ENCODE results near the gene MXRA5.
"Not testable (repeated sequence)": the region's sequence is repeated elsewhere in the genome, so short reads cannot be mapped to it uniquely, and the experiment has no call there.

Gene MXRA5

DNA sequence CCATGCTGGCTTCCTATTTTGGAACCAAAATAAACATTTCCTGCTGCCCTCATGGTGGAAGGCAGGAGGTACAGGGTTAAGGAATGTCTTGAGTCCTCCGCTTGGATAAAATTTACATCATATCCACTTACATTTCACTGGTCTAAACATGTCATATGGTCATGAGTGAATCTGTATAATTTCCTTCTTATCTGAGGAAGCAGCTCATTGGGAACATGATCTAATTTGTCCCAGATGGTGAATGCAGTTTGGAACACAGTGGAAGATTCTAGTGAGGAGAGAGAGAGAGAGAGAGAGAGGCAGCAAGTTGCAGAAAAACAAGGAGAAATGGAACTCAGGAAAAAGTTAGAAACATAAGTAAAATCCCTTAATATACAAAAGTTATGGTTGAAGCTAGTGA lies 46.8 kb downstream of the MXRA5 start:
- Mint-ChIP-seq H3K36me3 (ENCODE audit: low read depth) (no peaks in the 10 kb centered on the region), H3K9me3 (no peaks in the 10 kb centered on the region), H3K4me3 (no peak overlapping the region), H3K27me3 (no peaks in the 10 kb centered on the region), H3K4me1 (ENCODE audit: low read depth) (no peaks in the 10 kb centered on the region), H3K27ac (no peak overlapping the region)
- intact Hi-C loops (cut with micrococcal nuclease), result no loop called here

DNA sequence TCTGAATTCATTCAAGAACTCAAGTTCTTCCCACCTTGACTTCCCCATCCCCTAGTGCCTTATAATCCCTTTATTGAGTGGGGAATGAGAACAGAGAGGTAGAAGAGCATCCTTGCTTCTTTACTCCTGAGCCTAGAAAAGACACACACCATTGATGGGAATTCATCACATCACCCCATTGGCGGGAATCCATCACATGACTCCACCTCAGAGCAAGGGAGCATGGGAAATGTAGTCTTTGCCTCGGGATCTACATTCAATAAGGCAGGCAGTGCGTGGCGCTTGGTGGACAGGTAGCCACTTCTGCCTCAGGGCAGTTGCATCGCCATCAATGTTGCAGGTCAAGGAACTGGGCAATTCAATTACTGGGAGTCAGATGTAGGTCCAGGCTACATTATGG lies 50.7 kb downstream of the MXRA5 start:
- no peaks in the 10 kb centered on the region for H3K4me1 Mint-ChIP-seq (ENCODE audit: low read depth)
- H3K36me3 Mint-ChIP-seq (ENCODE audit: low read depth), result no peaks in the 10 kb centered on the region
- no peaks in the 10 kb centered on the region for H3K9me3 Mint-ChIP-seq
- H3K4me3 Mint-ChIP-seq, result no peak overlapping the region
- no peak overlapping the region for H3K27ac Mint-ChIP-seq
- intact Hi-C loops (cut with micrococcal nuclease), result no loop called here
- H3K27me3 Mint-ChIP-seq, result no peaks in the 10 kb centered on the region

DNA sequence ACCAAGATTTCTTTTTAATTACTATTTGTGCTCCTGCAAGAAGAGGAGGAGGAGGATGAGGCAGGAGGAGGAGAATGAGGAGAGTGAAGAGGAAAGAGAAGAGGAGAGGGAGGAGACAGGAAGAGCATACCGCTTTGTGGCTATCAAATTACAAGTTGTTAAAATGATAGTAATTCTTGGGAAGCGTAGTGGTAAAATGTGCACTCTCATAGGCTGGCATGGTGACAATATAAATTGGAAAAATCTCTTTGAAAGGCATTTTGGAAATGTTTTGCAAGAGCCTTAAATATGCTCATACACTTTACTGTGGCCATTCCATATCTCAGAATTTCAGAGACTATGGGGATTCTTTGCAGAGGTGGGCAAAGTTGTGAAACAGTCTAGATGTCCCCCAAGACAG lies 53.2 kb downstream of the MXRA5 start:
- intact Hi-C loops (cut with micrococcal nuclease), result no loop called here
- H3K4me3 Mint-ChIP-seq, result no peak overlapping the region
- no peaks in the 10 kb centered on the region for H3K27me3 Mint-ChIP-seq
- H3K4me1 Mint-ChIP-seq (ENCODE audit: low read depth), result no peaks in the 10 kb centered on the region
- H3K36me3 Mint-ChIP-seq (ENCODE audit: low read depth), result no peaks in the 10 kb centered on the region
- no peak overlapping the region for H3K27ac Mint-ChIP-seq
- H3K9me3 Mint-ChIP-seq, result no peaks in the 10 kb centered on the region

GRCh38 chrX:3290561-3290960 lies 55.9 kb downstream of the MXRA5 start:
- Mint-ChIP-seq H3K27me3 (no peaks in the 10 kb centered on the region), H3K36me3 (ENCODE audit: low read depth) (no peaks in the 10 kb centered on the region), H3K4me1 (ENCODE audit: low read depth) (no peaks in the 10 kb centered on the region), H3K4me3 (no peak overlapping the region), H3K9me3 (no peaks in the 10 kb centered on the region), H3K27ac (no peak overlapping the region)
- intact Hi-C loops (cut with micrococcal nuclease), result no loop called here

GRCh38 chrX:3286196-3286945 lies 60.1 kb downstream of the MXRA5 start:
- no peaks in the 10 kb centered on the region for H3K9me3 Mint-ChIP-seq
- intact Hi-C loops (cut with micrococcal nuclease), result no loop called here
- H3K27me3 Mint-ChIP-seq, result no peaks in the 10 kb centered on the region
- H3K36me3 Mint-ChIP-seq (ENCODE audit: low read depth), result no peaks in the 10 kb centered on the region
- no peak overlapping the region for H3K27ac Mint-ChIP-seq
- no peaks in the 10 kb centered on the region for H3K4me1 Mint-ChIP-seq (ENCODE audit: low read depth)
- H3K4me3 Mint-ChIP-seq, result no peak overlapping the region

DNA sequence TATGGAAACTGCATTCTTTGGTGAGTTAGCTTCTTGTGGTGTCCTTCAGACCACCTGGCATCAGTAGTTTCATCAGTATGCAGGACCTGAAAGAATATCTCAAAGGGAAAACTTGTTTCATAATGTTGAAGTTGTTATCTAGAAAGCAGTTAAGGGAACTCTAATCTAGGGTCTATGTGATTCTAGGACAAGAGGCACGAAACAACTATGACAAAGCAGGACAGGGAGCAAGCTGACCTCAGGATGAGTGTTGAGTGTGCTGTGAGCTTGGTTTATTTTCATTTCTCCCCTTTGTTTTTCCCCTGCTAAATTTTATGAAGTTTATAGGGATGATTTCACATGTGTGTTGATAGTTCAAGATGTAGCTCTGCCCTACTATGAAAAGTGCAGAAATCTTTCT lies 65.7 kb downstream of the MXRA5 start:
- H3K4me3 Mint-ChIP-seq, result no peak overlapping the region

GRCh38 chrX:3273668-3274067 lies 72.8 kb downstream of the MXRA5 start:
- H3K9me3 Mint-ChIP-seq; H3K4me3 Mint-ChIP-seq; intact Hi-C loops (cut with micrococcal nuclease); H3K36me3 Mint-ChIP-seq (ENCODE audit: low read depth); H3K27ac Mint-ChIP-seq: not testable (repeated sequence)
- Mint-ChIP-seq H3K27me3 (peaks cover 11% of the 10 kb centered on the region), H3K4me1 (ENCODE audit: low read depth) (peaks cover 16% of the 10 kb centered on the region)

More for the DNA sequence above, 65.7 kb downstream of the MXRA5 start:
- Mint-ChIP-seq H3K4me1 (ENCODE audit: low read depth) (no peaks in the 10 kb centered on the region), H3K9me3 (peaks cover 19% of the 10 kb centered on the region), H3K27ac (no peak overlapping the region), H3K36me3 (ENCODE audit: low read depth) (no peaks in the 10 kb centered on the region), H3K27me3 (no peaks in the 10 kb centered on the region)
- intact Hi-C loops (cut with micrococcal nuclease), result no loop called here

DNA sequence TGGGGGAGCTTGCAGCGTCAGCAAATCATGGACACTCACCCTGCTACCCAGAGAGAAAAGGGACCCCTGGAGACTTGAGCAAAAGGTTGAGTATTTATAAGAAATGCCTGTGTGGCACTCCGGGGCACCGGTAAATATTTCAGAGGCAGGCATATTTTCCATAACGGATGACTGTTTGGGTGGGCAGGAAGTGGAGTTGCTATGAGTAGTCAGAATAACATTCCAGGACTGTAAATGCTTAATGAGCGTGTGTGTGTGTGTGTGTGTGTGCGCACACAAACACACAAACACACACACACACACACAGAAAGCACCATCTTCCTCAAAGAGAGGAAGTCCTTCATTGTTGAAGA lies 74.6 kb downstream of the MXRA5 start:
- H3K27ac Mint-ChIP-seq, result no peak overlapping the region
- no peak overlapping the region for H3K4me3 Mint-ChIP-seq
- no peaks in the 10 kb centered on the region for H3K9me3 Mint-ChIP-seq
- intact Hi-C loops (cut with micrococcal nuclease), result no loop called here
- H3K27me3 Mint-ChIP-seq, result peaks cover 11% of the 10 kb centered on the region
- H3K4me1 Mint-ChIP-seq (ENCODE audit: low read depth), result peaks cover 16% of the 10 kb centered on the region
- no peaks in the 10 kb centered on the region for H3K36me3 Mint-ChIP-seq (ENCODE audit: low read depth)

- Mint-ChIP-seq H3K4me3 (no peak overlapping the region), H3K27me3 (peaks cover 11% of the 10 kb centered on the region), H3K36me3 (ENCODE audit: low read depth) (no peaks in the 10 kb centered on the region), H3K27ac (no peak overlapping the region), H3K4me1 (ENCODE audit: low read depth) (peaks cover 16% of the 10 kb centered on the region), H3K9me3 (no peaks in the 10 kb centered on the region)
- intact Hi-C loops (cut with micrococcal nuclease), result no loop called here
Observed at GRCh38 chrX:3271183-3271833, 75.1 kb downstream of the MXRA5 start.

DNA sequence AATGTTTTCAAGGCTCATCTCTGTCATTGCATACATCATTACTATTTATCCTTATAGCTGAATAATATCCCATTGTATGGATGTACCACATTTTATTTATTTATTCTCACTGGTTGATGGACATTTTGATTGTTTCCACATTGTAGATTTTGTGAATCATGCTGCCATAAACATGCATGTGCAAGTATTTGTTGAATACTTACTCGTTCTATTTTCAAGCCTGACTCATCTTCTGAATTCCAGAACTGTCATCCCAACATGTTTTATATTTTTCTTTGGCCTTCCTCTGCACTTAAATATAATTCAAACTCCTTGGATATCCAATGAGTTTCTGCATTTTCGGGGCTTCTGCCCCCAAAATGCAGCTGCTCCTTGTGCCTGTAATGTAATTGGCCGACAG lies 77.6 kb downstream of the MXRA5 start:
- H3K27ac Mint-ChIP-seq, result no peak overlapping the region
- intact Hi-C loops (cut with micrococcal nuclease), result no loop called here
- no peaks in the 10 kb centered on the region for H3K9me3 Mint-ChIP-seq
- peaks cover 19% of the 10 kb centered on the region for H3K4me1 Mint-ChIP-seq (ENCODE audit: low read depth)
- H3K27me3 Mint-ChIP-seq, result peaks cover 11% of the 10 kb centered on the region
- H3K4me3 Mint-ChIP-seq, result no peak overlapping the region
- H3K36me3 Mint-ChIP-seq (ENCODE audit: low read depth), result no peaks in the 10 kb centered on the region

- Mint-ChIP-seq H3K4me3 (no peak overlapping the region), H3K4me1 (ENCODE audit: low read depth) (peaks cover 7% of the 10 kb centered on the region), H3K27me3 (peaks cover 2% of the 10 kb centered on the region), H3K9me3 (no peaks in the 10 kb centered on the region), H3K27ac (peak overlapping the region; percentile 63), H3K36me3 (ENCODE audit: low read depth) (no peaks in the 10 kb centered on the region)
- intact Hi-C loops (cut with micrococcal nuclease), result no loop called here
Observed at GRCh38 chrX:3263681-3264126, 82.7 kb downstream of the MXRA5 start.

DNA sequence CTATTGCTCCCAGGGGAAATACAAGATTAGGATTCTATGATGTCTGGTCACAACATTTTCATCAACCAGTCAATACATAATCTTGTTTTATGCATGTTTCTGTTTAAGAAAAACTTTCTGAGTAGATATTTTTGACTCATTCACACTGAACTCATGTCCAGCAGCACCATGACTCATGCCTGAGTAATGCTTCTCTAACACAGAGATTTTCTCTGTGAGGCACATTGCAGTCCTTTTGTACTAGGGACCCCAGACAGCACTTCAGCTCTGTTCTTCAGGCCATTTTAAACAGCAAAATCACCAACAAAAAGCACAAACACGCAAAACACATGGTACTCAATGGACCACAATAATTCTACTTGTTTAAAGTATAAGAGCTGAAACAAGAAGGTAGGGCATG lies 83.6 kb downstream of the MXRA5 start:
- intact Hi-C loops (cut with micrococcal nuclease), result no loop called here
- H3K27me3 Mint-ChIP-seq, result peaks cover 4% of the 10 kb centered on the region
- H3K9me3 Mint-ChIP-seq, result no peaks in the 10 kb centered on the region
- H3K4me1 Mint-ChIP-seq (ENCODE audit: low read depth), result peaks cover 7% of the 10 kb centered on the region
- H3K36me3 Mint-ChIP-seq (ENCODE audit: low read depth), result no peaks in the 10 kb centered on the region
- H3K4me3 Mint-ChIP-seq, result no peak overlapping the region
- H3K27ac Mint-ChIP-seq, result no peak overlapping the region

Data from dendritic cell treated with granulocyte-macrophage colony-stimulating factor and Interleukin-4, amounts not matched to agents 40 ng/mL and 50 ng/mL, for 4 days (primary cell).